Hepatocyte (in vitro differentiated cells): ENCODE results near the gene DUSP15.

Experiments used
- CTCF ChIP-seq: fragments of 200-600 bp; sonication (generic); IDR thresholded peaks from 2 replicates; pipeline ENCODE4 v1.5.1; 2016; ENCODE audit warnings: antibody characterized with exemption, mild to moderate bottlenecking; ENCODE audit not compliant: poor library complexity
- EZH2 ChIP-seq: fragments of 200-600 bp; sonication (generic); IDR thresholded peaks from 2 replicates; pipeline ENCODE4 v1.6.1; 2016; ENCODE audit warnings: antibody characterized with exemption, mild to moderate bottlenecking, borderline replicate concordance

GRCh38 chr20:31837896-31838397, 32.4 kb downstream of the DUSP15 start:
- no peak for TF ChIP-seq CTCF
- TF ChIP-seq EZH2 = no peak
